Osteocyte (in vitro differentiated cells): Measurements from ENCODE around the gene CRY2. TPM values are rescaled to one million over a fixed set of nuclear protein-coding genes. Genes with fewer than 3 reads are reported as not detected.

Experiments used
- DNase-seq: peaks from one replicate; pipeline ENCODE4 v3.0.0; 2021; ENCODE audit warnings: mixed read lengths; ENCODE audit not compliant: unreplicated experiment; ENCODE audit errors: extremely low spot score
- H3K27ac Mint-ChIP-seq: one replicate; pipeline ENCODE4 v1.8.0; 2021; ENCODE audit warnings: mild to moderate bottlenecking, mixed read lengths; ENCODE audit not compliant: unreplicated experiment
- H3K27me3 Mint-ChIP-seq: one replicate; pipeline ENCODE4 v1.8.0; 2021; ENCODE audit warnings: mixed read lengths; ENCODE audit not compliant: unreplicated experiment
- H3K36me3 Mint-ChIP-seq: one replicate; pipeline ENCODE4 v1.8.0; 2021; ENCODE audit warnings: mixed read lengths; ENCODE audit not compliant: unreplicated experiment
- H3K4me1 Mint-ChIP-seq: one replicate; pipeline ENCODE4 v1.8.0; 2021; ENCODE audit warnings: mixed read lengths; ENCODE audit not compliant: unreplicated experiment
- H3K4me3 Mint-ChIP-seq: one replicate; pipeline ENCODE4 v1.8.0; 2021; ENCODE audit warnings: mild to moderate bottlenecking, moderate library complexity, mixed read lengths; ENCODE audit not compliant: unreplicated experiment
- H3K9me3 Mint-ChIP-seq: one replicate; pipeline ENCODE4 v1.8.0; 2021; ENCODE audit warnings: mixed read lengths; ENCODE audit not compliant: unreplicated experiment
- total RNA-seq: library from RNA; stranded (reverse); gene quantifications from 2 replicates; pipeline ENCODE4 v1.2.1, GENCODE V29; 2021
- TF ChIP-seq, protein P1 (sequence below): fragments of 200-600 bp; sonication (generic); IDR thresholded peaks from 2 replicates; pipeline ENCODE4 v1.5.0; 2021; ENCODE audit warnings: antibody characterized with exemption, mild to moderate bottlenecking, moderate library complexity

Gene CRY2
- total RNA-seq, 1 donor from 2014 or later = 18.6 TPM

GRCh38 chr11:45855308-45855707 lies 8.0 kb downstream of the CRY2 start:
- H3K4me3 Mint-ChIP-seq = no peak overlapping the region
- peaks cover 27% of the 10 kb centered on the region for H3K4me1 Mint-ChIP-seq
- peaks cover 11% of the 10 kb centered on the region for H3K36me3 Mint-ChIP-seq

GRCh38 chr11:45856044-45856468 lies 8.8 kb downstream of the CRY2 start:
- Mint-ChIP-seq H3K27me3 (no peaks in the 10 kb centered on the region), H3K4me3 (no peak overlapping the region), H3K27ac (no peak overlapping the region), H3K4me1 (peaks cover 30% of the 10 kb centered on the region), H3K9me3 (no peaks in the 10 kb centered on the region), H3K36me3 (peaks cover 13% of the 10 kb centered on the region)
- TF ChIP-seq, protein P1, sequence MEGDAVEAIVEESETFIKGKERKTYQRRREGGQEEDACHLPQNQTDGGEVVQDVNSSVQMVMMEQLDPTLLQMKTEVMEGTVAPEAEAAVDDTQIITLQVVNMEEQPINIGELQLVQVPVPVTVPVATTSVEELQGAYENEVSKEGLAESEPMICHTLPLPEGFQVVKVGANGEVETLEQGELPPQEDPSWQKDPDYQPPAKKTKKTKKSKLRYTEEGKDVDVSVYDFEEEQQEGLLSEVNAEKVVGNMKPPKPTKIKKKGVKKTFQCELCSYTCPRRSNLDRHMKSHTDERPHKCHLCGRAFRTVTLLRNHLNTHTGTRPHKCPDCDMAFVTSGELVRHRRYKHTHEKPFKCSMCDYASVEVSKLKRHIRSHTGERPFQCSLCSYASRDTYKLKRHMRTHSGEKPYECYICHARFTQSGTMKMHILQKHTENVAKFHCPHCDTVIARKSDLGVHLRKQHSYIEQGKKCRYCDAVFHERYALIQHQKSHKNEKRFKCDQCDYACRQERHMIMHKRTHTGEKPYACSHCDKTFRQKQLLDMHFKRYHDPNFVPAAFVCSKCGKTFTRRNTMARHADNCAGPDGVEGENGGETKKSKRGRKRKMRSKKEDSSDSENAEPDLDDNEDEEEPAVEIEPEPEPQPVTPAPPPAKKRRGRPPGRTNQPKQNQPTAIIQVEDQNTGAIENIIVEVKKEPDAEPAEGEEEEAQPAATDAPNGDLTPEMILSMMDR = no peak
- no peak for DNase-seq

More at GRCh38 chr11:45855308-45855707, 8.0 kb downstream of the CRY2 start:
- no peaks in the 10 kb centered on the region for H3K27me3 Mint-ChIP-seq
- TF ChIP-seq, protein P1 = no peak
- no peak for DNase-seq
- no peak overlapping the region for H3K27ac Mint-ChIP-seq
- H3K9me3 Mint-ChIP-seq = no peaks in the 10 kb centered on the region

GRCh38 chr11:45857961-45858474 lies 10.7 kb downstream of the CRY2 start:
- no peaks in the 10 kb centered on the region for H3K27me3 Mint-ChIP-seq
- H3K4me3 Mint-ChIP-seq = no peak overlapping the region
- H3K4me1 Mint-ChIP-seq = peaks cover 30% of the 10 kb centered on the region
- TF ChIP-seq, protein P1 = no peak
- DNase-seq = no peak
- H3K36me3 Mint-ChIP-seq = peaks cover 30% of the 10 kb centered on the region
- peak overlapping the region; percentile 87 for H3K27ac Mint-ChIP-seq
- no peaks in the 10 kb centered on the region for H3K9me3 Mint-ChIP-seq

DNA sequence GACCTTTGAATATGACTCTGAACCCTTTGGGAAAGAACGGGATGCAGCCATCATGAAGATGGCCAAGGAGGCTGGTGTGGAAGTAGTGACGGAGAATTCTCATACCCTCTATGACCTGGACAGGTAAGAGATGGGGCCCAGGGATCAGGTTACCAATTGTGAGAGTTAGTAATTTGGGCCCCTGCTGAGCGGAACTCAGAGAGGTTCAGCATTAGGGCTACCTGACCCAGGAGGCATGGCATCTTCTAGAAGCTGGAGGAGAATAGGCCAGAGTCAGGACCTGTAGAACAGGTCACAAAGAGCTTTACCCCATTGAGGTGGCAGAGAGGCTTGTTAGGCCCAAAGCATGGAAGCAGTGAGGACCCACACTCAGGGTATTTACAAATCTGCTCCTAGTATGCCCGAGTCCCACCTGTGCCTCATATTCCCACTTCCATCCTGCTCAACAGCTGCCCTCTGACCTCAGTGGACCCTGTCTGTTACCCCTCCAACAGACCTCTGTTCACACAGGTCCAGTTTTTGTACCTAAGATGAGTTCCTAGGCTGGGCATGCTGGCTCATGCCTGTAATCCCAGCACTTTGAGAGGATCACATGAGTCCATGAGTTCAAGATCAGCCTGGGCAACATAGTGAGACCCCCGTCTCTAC lies 11.6 kb downstream of the CRY2 start:
- H3K27ac Mint-ChIP-seq = peak overlapping the region; percentile 87
- H3K36me3 Mint-ChIP-seq = peaks cover 35% of the 10 kb centered on the region
- no peaks in the 10 kb centered on the region for H3K27me3 Mint-ChIP-seq
- peaks cover 30% of the 10 kb centered on the region for H3K4me1 Mint-ChIP-seq
- TF ChIP-seq, protein P1 = no peak
- H3K4me3 Mint-ChIP-seq = no peak overlapping the region
- H3K9me3 Mint-ChIP-seq = no peaks in the 10 kb centered on the region
- DNase-seq = no peak

GRCh38 chr11:45859661-45860140 lies 12.4 kb downstream of the CRY2 start:
- H3K4me3 Mint-ChIP-seq = no peak overlapping the region
- DNase-seq = peak; percentile 96
- H3K9me3 Mint-ChIP-seq = no peaks in the 10 kb centered on the region
- TF ChIP-seq, protein P1 = no peak
- H3K4me1 Mint-ChIP-seq = peaks cover 30% of the 10 kb centered on the region
- H3K27me3 Mint-ChIP-seq = no peaks in the 10 kb centered on the region
- peaks cover 35% of the 10 kb centered on the region for H3K36me3 Mint-ChIP-seq
- H3K27ac Mint-ChIP-seq = peak overlapping the region; percentile 87
